Measurements from ENCODE around the gene FHOD1.

- TF ChIP-seq, protein P1, sequence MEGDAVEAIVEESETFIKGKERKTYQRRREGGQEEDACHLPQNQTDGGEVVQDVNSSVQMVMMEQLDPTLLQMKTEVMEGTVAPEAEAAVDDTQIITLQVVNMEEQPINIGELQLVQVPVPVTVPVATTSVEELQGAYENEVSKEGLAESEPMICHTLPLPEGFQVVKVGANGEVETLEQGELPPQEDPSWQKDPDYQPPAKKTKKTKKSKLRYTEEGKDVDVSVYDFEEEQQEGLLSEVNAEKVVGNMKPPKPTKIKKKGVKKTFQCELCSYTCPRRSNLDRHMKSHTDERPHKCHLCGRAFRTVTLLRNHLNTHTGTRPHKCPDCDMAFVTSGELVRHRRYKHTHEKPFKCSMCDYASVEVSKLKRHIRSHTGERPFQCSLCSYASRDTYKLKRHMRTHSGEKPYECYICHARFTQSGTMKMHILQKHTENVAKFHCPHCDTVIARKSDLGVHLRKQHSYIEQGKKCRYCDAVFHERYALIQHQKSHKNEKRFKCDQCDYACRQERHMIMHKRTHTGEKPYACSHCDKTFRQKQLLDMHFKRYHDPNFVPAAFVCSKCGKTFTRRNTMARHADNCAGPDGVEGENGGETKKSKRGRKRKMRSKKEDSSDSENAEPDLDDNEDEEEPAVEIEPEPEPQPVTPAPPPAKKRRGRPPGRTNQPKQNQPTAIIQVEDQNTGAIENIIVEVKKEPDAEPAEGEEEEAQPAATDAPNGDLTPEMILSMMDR (conservative IDR thresholded peaks at IDR 0.05 in 1 of 2, IDR thresholded peaks at IDR 0.05 in 1 of 2; ENCODE audit: low read depth in 1 of 2, low read length in 2 of 2): no peak
- TF ChIP-seq EZH2 (IDR thresholded peaks at IDR 0.05; ENCODE audit: low read length, missing control alignments): no peak
Observed at GRCh38 chr16:67263201-67263600, 15.9 kb upstream of the FHOD1 start.
